ENCODE data around the gene SCIMP. TPM values are rescaled to one million over a fixed set of nuclear protein-coding genes. Genes with fewer than 3 reads are reported as not detected.

SCIMP gene
- total RNA-seq, 1 experiment from 2014 or later = not detected

DNA sequence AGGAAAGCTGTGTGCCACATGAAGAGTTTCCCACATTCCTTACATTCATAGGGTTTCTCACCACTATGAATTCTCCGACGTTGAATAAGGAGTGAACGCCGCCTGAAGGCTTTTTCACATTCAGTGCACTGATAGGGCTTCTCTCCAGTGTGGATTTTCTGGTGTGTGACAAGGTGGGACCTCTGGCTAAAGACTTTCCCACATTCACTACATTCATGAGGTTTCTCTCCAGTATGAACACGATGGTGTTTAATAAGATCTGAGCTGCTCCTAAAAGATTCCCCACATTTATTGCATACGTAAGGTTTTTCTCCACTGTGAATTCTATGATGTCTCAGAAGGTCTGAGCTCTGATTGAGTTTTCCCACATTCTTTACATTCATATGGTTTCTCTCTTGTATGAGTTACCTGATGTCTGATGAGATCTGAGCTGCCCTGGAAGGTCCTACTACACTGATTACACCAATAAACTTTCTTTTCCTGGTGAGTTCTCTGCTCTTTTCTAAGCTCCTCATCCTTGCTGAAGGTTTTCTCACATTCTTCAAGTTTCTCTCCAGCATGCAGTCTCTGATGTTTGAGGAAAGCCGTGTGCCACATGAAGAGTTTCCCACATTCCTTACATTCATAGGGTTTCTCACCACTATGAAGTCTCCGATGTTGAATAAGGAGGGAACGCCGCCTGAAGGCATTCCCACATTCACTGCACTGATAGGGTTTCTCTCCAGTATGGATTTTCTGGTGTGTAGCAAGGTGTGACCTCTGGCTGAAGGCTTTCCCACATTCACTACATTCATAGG lies 53.0 kb downstream of the SCIMP start:
- RAD21 ChIA-PET (ENCODE audit: low non-redundant PET in 1 of 2, low total read pairs in 2 of 2, uncharacterized antibody in 2 of 2, unreplicated experiment in 2 of 2) = no interaction called here
- H3K9me2 ChIP-seq (ENCODE audit: insufficient read depth) = no peaks in the 10 kb centered on the region

GRCh38 chr17:5179003-5179402 lies 55.7 kb downstream of the SCIMP start:
- BruUV-seq (replicated peaks) = no TSS peak
- Histone ChIP-seq H2AFZ (ENCODE audit: low read depth, low read length, poor library complexity, severe bottlenecking) (no peak overlapping the region), H3K79me2 (ENCODE audit: insufficient read depth, low read length) (no peaks in the 10 kb centered on the region), H3K36me3 (ENCODE audit: control insufficient read depth in 1 of 2, insufficient read depth in 2 of 2, low read length in 2 of 2) (no peaks in the 10 kb centered on the region), H3K4me1 (ENCODE audit: control insufficient read depth in 1 of 2, insufficient read depth in 2 of 2, low read length in 2 of 2) (no peaks in the 10 kb centered on the region), H3K9me3 (ENCODE audit: control insufficient read depth in 1 of 2, insufficient read depth in 1 of 2, low read depth in 1 of 2, low read length in 2 of 2) (peaks cover 42 to 46% of the 10 kb centered on the region in 2 experiments; a peak in 3 of 4 replicates), H3K27me3 (ENCODE audit: insufficient read depth, low read length) (no peaks in the 10 kb centered on the region), H3K27ac (ENCODE audit: low read depth, low read length) (no peak overlapping the region), H3K4me2 (ENCODE audit: low read length) (no peak overlapping the region), H3K9ac (ENCODE audit: low read length) (no peak overlapping the region), H4K20me1 (ENCODE audit: insufficient read depth) (no peaks in the 10 kb centered on the region), H3K4me3 (replicated peaks in 1 of 2; ENCODE audit: low read depth in 1 of 2, low read length in 2 of 2) (no peak overlapping the region), H3K9me2 (ENCODE audit: insufficient read depth) (no peaks in the 10 kb centered on the region)
- TF ChIP-seq TCF7L2 (IDR thresholded peaks at IDR 0.05; ENCODE audit: borderline replicate concordance, extremely low read depth, insufficient read depth, insufficient read length) (no peak), YY1 (IDR thresholded peaks at IDR 0.05; ENCODE audit: extremely low read depth, insufficient replicate concordance, low read depth, low read length) (no peak), POLR2AphosphoS5 (IDR thresholded peaks at IDR 0.05; ENCODE audit: low read depth, low read length) (no peak), SIN3A (IDR thresholded peaks at IDR 0.05; ENCODE audit: low read depth) (no peak), SP1 (IDR thresholded peaks at IDR 0.05; ENCODE audit: low read depth) (no peak), ZBTB33 (IDR thresholded peaks at IDR 0.05; ENCODE audit: extremely low read depth, insufficient replicate concordance, low read length) (no peak), SRF (IDR thresholded peaks at IDR 0.05; ENCODE audit: low read depth) (no peak), CBX3 (IDR thresholded peaks at IDR 0.05; ENCODE audit: low read depth) (no peak), FOSL1 (IDR thresholded peaks at IDR 0.05; ENCODE audit: low read depth) (no peak), ATF3 (IDR thresholded peaks at IDR 0.05) (no peak), EZH2 (IDR thresholded peaks at IDR 0.05) (no peak)
- POLR2A ChIA-PET = no interaction called here
- CTCF ChIA-PET = no interaction called here
- intact Hi-C loops (cut with micrococcal nuclease) = loop anchor here (10.0 kb wide), 1 partner anchor 84 kb away; no protein-coding TSS in a partner anchor
- RAD21 ChIA-PET (ENCODE audit: low non-redundant PET in 1 of 2, low total read pairs in 2 of 2, uncharacterized antibody in 2 of 2, unreplicated experiment in 2 of 2) = no interaction called here
- DNase-seq (ENCODE audit: low read depth, low spot score) (no peak), ATAC-seq (no peak)

More for the DNA sequence above, 53.0 kb downstream of the SCIMP start:
- no peak for ATAC-seq
- H3K79me2 ChIP-seq (ENCODE audit: insufficient read depth, low read length) = no peaks in the 10 kb centered on the region
- H3K27ac ChIP-seq (ENCODE audit: low read depth, low read length) = no peak overlapping the region
- no peaks in the 10 kb centered on the region for H3K4me1 ChIP-seq (ENCODE audit: control insufficient read depth in 1 of 2, insufficient read depth in 2 of 2, low read length in 2 of 2)
- ChIA-PET CTCF (no interaction called here), POLR2A (interaction anchor here (1.1 kb wide), 1 partner anchor 10 kb away, joined by 3 read pairs; no protein-coding TSS in a partner anchor)
- TF ChIP-seq, protein P1, sequence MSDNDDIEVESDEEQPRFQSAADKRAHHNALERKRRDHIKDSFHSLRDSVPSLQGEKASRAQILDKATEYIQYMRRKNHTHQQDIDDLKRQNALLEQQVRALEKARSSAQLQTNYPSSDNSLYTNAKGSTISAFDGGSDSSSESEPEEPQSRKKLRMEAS (IDR thresholded peaks at IDR 0.05) = 0 out of 2 replicates have a peak, but pooled peaks have one; percentile 22
- TF ChIP-seq, protein P2, sequence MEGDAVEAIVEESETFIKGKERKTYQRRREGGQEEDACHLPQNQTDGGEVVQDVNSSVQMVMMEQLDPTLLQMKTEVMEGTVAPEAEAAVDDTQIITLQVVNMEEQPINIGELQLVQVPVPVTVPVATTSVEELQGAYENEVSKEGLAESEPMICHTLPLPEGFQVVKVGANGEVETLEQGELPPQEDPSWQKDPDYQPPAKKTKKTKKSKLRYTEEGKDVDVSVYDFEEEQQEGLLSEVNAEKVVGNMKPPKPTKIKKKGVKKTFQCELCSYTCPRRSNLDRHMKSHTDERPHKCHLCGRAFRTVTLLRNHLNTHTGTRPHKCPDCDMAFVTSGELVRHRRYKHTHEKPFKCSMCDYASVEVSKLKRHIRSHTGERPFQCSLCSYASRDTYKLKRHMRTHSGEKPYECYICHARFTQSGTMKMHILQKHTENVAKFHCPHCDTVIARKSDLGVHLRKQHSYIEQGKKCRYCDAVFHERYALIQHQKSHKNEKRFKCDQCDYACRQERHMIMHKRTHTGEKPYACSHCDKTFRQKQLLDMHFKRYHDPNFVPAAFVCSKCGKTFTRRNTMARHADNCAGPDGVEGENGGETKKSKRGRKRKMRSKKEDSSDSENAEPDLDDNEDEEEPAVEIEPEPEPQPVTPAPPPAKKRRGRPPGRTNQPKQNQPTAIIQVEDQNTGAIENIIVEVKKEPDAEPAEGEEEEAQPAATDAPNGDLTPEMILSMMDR (IDR thresholded peaks at IDR 0.05 in 2 of 3, conservative IDR thresholded peaks at IDR 0.05 in 1 of 3; ENCODE audit: borderline replicate concordance in 1 of 3, insufficient read depth in 1 of 3, low read depth in 2 of 3, low read length in 2 of 3) = no peak
- no peak for DNase-seq (ENCODE audit: low read depth, low spot score)
- no peak overlapping the region for H3K9ac ChIP-seq (ENCODE audit: low read length)
- no peaks in the 10 kb centered on the region for H3K27me3 ChIP-seq (ENCODE audit: insufficient read depth, low read length)
- no peak overlapping the region for H3K4me3 ChIP-seq (replicated peaks in 1 of 2; ENCODE audit: low read depth in 1 of 2, low read length in 2 of 2)
- no peak overlapping the region for H2AFZ ChIP-seq (ENCODE audit: low read depth, low read length, poor library complexity, severe bottlenecking)
- H3K4me2 ChIP-seq (ENCODE audit: low read length) = no peak overlapping the region
- no peaks in the 10 kb centered on the region for H4K20me1 ChIP-seq (ENCODE audit: insufficient read depth)
- BruUV-seq (replicated peaks) = no TSS peak
- H3K9me3 ChIP-seq (ENCODE audit: control insufficient read depth in 1 of 2, insufficient read depth in 1 of 2, low read depth in 1 of 2, low read length in 2 of 2) = peaks cover 58 to 59% of the 10 kb centered on the region in 2 experiments; a peak in 3 of 4 replicates
- peaks cover 0 to 3% of the 10 kb centered on the region in 2 experiments; a peak in 1 of 4 replicates for H3K36me3 ChIP-seq (ENCODE audit: control insufficient read depth in 1 of 2, insufficient read depth in 2 of 2, low read length in 2 of 2)
- intact Hi-C loops (cut with micrococcal nuclease) = no loop called here

All from HCT116 (cell line).